NT2/D1 (cell line): Measurements from ENCODE around the gene DIP2C.

Experiments
- SUZ12 ChIP-seq: IDR thresholded peaks from 2 replicates; pipeline ENCODE4 v1.6.1; 2011; ENCODE audit not compliant: insufficient read length, insufficient read depth; ENCODE audit errors: extremely low read depth
- YY1 ChIP-seq: IDR thresholded peaks from 2 replicates; pipeline ENCODE4 v1.6.1; 2011; ENCODE audit not compliant: insufficient read length, insufficient read depth

- TF ChIP-seq YY1 (no peak), SUZ12 (no peak)
Observed at GRCh38 chr10:725786-726185, 36.3 kb upstream of the DIP2C start.
